ENCODE results near the gene GBP3. TPM values are rescaled to one million over a fixed set of nuclear protein-coding genes. Genes with fewer than 3 reads are reported as not detected.
"Not testable (repeated sequence)": the region's sequence is repeated elsewhere in the genome, so short reads cannot be mapped to it uniquely, and the experiment has no call there.

Gene GBP3
- total and polyA plus RNA-seq, 4 donors = 7.4 to 34.9 (median 25.4) TPM

GRCh38 chr1:89008511-89008910 lies 14.2 kb downstream of the GBP3 start:
- H3K27me3 ChIP-seq (ENCODE audit: control insufficient read depth in 3 of 3, insufficient read depth in 3 of 3, low read length in 2 of 3) = no peaks in the 10 kb centered on the region
- no peak for TF ChIP-seq CTCF (IDR thresholded peaks at IDR 0.05; ENCODE audit: control extremely low read depth, extremely low read depth)
- H3K9ac ChIP-seq (ENCODE audit: insufficient read depth in 1 of 2, low read length in 2 of 2) = no peak overlapping the region
- H3K36me3 ChIP-seq (ENCODE audit: control insufficient read depth in 4 of 4, insufficient read depth in 4 of 4, low read length in 4 of 4) = peaks cover 4 to 25% (median 14%) of the 10 kb centered on the region in 4 donors
- H3K27ac ChIP-seq (ENCODE audit: low read depth in 1 of 2, low read length in 1 of 2) = no peak overlapping the region
- H3K9me3 ChIP-seq (ENCODE audit: control insufficient read depth in 4 of 4, insufficient read depth in 3 of 4, low read length in 3 of 4) = no peaks in the 10 kb centered on the region
- H3K4me3 ChIP-seq = no peak overlapping the region
- ATAC-seq (ENCODE audit: insufficient read depth, low FRiP score) = no peak
- WGBS, 2 donors = 90 to 97% methylated on average over 4 of the region's 4 CpGs
- no peak for DNase-seq
- H3K4me1 ChIP-seq (ENCODE audit: control insufficient read depth in 5 of 5, insufficient read depth in 5 of 5, low read length in 5 of 5) = no peaks in the 10 kb centered on the region

- Histone ChIP-seq H3K27ac (ENCODE audit: low read depth in 1 of 2, low read length in 1 of 2) (no peak overlapping the region), H3K36me3 (ENCODE audit: control insufficient read depth in 4 of 4, insufficient read depth in 4 of 4, low read length in 4 of 4) (peaks cover 4 to 19% (median 11%) of the 10 kb centered on the region in 4 donors)
These were observed 17.1 kb downstream of the GBP3 start for GRCh38 chr1:89005286-89006151.

GRCh38 chr1:89002176-89002575 lies 20.5 kb downstream of the GBP3 start:
- H3K9ac ChIP-seq (ENCODE audit: insufficient read depth in 1 of 2, low read length in 2 of 2); H3K27me3 ChIP-seq (ENCODE audit: control insufficient read depth in 3 of 3, insufficient read depth in 3 of 3, low read length in 2 of 3); DNase-seq; H3K9me3 ChIP-seq (ENCODE audit: control insufficient read depth in 4 of 4, insufficient read depth in 3 of 4, low read length in 3 of 4); H3K4me3 ChIP-seq; ATAC-seq (ENCODE audit: insufficient read depth, low FRiP score); H3K27ac ChIP-seq (ENCODE audit: low read depth in 1 of 2, low read length in 1 of 2); H3K36me3 ChIP-seq (ENCODE audit: control insufficient read depth in 4 of 4, insufficient read depth in 4 of 4, low read length in 4 of 4); H3K4me1 ChIP-seq (ENCODE audit: control insufficient read depth in 5 of 5, insufficient read depth in 5 of 5, low read length in 5 of 5): not testable (repeated sequence)

More at GRCh38 chr1:89005286-89006151, 17.1 kb downstream of the GBP3 start:
- ATAC-seq (ENCODE audit: insufficient read depth, low FRiP score) (no peak), DNase-seq (no peak)
- Histone ChIP-seq H3K9ac (ENCODE audit: insufficient read depth in 1 of 2, low read length in 2 of 2) (no peak overlapping the region), H3K27me3 (ENCODE audit: control insufficient read depth in 3 of 3, insufficient read depth in 3 of 3, low read length in 2 of 3) (no peaks in the 10 kb centered on the region), H3K4me1 (ENCODE audit: control insufficient read depth in 5 of 5, insufficient read depth in 5 of 5, low read length in 5 of 5) (no peaks in the 10 kb centered on the region), H3K4me3 (no peak overlapping the region), H3K9me3 (ENCODE audit: control insufficient read depth in 4 of 4, insufficient read depth in 3 of 4, low read length in 3 of 4) (no peaks in the 10 kb centered on the region)
- no peak for TF ChIP-seq CTCF (IDR thresholded peaks at IDR 0.05; ENCODE audit: control extremely low read depth, extremely low read depth)
- 89 to 94% methylated on average over 9 of the region's 9 CpGs for WGBS, 2 donors

- Histone ChIP-seq H3K9me3 (ENCODE audit: control insufficient read depth in 4 of 4, insufficient read depth in 3 of 4, low read length in 3 of 4) (no peaks in the 10 kb centered on the region), H3K9ac (ENCODE audit: insufficient read depth in 1 of 2, low read length in 2 of 2) (no peak overlapping the region), H3K27me3 (ENCODE audit: control insufficient read depth in 3 of 3, insufficient read depth in 3 of 3, low read length in 2 of 3) (no peaks in the 10 kb centered on the region), H3K4me1 (ENCODE audit: control insufficient read depth in 5 of 5, insufficient read depth in 5 of 5, low read length in 5 of 5) (no peaks in the 10 kb centered on the region), H3K4me3 (no peak overlapping the region), H3K27ac (ENCODE audit: low read depth in 1 of 2, low read length in 1 of 2) (no peak overlapping the region), H3K36me3 (ENCODE audit: control insufficient read depth in 4 of 4, insufficient read depth in 4 of 4, low read length in 4 of 4) (peaks cover 0 to 10% (median 0%) of the 10 kb centered on the region in 4 donors)
- DNase-seq (no peak), ATAC-seq (ENCODE audit: insufficient read depth, low FRiP score) (no peak)
- no peak for TF ChIP-seq CTCF (IDR thresholded peaks at IDR 0.05; ENCODE audit: control extremely low read depth, extremely low read depth)
These were observed 21.2 kb downstream of the GBP3 start for GRCh38 chr1:89001510-89001909.
